ENCODE data around the gene MAD1L1. TPM values are rescaled to one million over a fixed set of nuclear protein-coding genes. Genes with fewer than 3 reads are reported as not detected.

MAD1L1 gene
- polyA plus RNA-seq, 4 donors = 22.6 to 26.9 (median 24.6) TPM

DNA sequence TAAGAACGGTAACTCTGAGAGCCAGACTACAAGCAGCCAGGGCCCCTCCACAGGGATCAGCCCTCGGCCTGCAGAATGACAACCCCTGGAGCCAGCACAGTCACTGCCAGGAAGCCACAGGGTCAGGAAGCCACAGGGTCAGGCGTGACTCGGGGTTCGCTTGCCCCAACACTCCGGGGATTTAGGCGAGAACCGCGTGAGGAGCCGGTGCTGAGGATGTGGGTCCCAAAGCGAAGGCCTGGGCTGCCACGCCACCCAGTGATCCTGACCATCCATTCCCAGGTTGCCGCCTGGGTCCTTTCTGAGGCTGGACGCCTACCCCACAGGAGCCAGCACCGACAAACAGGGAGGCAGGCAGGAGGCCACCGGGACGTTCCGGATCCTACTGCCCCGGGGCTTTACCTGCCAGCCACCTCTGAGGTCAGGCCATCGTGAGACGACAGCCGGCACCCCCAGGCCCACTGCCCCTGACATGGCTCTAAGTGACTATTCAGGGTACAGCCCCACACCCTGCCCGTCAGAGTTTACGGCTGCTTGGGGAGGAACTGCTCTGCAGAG lies 334.0 kb downstream of the MAD1L1 start:
- no peak for DNase-seq (ENCODE audit: low read depth in 4 of 4, low spot score in 3 of 4)

DNA sequence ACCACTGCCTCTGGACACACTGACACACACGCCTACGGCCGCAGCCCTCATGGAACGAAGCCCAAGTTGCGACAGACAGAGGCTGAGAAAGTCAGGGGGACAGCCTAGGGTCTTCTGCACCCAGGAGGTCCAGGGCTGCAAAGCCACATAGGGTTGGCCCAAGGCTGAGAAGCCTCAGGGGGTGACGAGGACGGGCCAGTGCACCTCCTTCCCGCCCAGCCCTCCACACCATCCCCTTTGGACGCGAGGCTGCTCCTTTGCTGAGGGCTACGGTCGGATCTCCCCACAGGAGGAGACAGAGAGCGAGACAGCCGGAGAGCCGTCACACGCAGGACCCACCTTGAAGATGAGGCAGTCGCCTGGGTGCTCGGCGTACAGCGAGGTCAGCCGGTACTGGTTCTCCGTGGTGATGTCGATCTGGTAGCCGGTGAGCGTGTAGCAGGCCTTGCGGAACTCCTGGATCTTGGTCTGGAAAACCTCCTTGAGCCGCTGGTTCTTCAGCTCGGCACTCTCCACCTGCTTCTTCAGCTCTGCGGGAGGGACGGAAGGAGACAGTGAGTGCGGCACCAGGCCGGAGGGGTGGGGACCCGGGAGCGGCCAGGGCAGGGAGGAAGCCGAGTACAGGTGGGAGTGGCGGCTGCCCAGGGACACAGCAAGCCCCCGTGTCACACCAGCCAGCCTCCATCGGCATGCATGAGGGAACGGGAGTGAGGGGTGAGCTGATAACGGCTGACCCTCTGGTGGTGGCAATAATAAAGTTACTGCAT lies 334.7 kb downstream of the MAD1L1 start:
- DNase-seq (ENCODE audit: low read depth in 4 of 4, low spot score in 3 of 4) = no peak

DNA sequence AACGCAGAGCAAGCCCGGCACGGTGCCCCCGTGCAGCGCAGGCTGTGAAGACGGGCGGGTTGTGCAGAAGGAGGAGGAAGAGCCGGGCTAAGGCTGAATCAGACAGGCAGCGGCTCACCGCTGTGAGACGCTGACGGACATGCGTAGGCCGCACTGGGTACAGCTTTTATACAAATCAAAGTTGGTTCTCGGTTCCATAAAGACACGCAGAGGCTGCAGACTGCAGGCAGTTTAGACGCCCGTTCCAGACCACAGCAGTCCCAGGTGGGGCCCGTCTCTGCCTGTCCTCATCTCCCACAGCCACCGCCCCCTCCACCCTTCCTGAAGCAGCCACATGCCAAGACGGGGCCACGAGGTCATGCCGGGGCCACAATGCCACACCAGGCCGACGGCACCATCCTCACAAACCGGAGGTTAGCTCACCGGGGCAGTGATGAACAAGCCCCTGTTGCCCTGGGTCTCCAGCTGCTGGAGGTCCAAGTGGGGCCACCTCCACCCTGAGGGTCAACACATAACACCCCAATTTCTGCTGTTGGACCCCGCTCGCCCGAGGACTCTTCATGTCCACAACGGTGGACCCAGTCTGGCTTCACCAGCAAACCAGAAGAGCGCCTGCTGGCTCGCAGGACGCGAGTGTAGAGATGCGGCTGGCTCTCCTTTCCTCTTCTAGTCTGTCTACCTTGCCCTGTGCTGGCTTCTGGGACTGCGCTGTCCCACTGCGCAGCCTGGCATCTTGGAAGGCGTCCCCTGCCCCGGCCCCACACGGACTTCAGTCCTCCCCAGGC lies 335.5 kb downstream of the MAD1L1 start:
- DNase-seq (ENCODE audit: low read depth in 4 of 4, low spot score in 3 of 4) = no peak

DNA sequence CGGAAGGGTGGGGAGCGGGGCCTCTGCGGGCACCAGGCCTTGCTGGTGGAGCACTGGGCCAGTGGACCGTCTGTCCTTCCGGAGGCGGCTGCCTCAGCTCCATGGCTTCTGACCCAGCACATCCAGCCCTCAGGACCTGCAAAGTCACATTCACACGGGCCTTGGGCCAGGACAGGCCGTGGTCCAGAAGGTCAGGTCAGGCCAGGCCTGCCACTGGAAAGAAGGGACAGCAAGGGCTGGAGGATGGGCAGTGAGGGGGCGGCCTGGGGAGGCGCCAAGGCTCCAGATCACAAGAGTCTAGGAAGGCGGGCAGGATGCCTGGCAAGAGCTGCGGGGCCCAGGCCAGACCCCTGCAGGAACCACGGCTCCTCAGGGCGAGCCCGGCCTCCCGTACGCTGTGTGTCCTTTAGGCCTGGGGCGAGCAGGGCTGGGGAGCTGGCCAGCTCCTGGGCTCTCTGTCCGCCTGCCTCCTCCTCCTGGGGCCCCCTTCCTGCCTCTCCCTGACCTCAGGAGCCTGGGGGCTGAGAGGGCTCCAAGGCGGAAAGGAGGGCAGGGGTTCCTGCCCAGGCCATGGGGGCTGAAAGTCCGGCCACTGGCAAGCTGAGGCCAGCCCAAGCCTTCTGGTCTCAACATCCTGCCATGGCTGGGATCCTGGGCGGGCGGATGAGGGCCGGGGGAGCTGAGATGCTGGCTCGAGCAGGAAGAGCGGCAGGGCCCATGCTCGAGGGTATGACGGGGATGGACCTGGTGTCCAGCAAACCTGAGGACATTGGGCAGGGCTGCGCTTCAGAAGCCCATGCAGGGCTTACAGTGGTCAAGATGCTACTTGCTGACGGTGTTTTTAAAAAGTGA lies 336.9 kb downstream of the MAD1L1 start:
- DNase-seq (ENCODE audit: low read depth in 4 of 4, low spot score in 3 of 4) = no peak

DNA sequence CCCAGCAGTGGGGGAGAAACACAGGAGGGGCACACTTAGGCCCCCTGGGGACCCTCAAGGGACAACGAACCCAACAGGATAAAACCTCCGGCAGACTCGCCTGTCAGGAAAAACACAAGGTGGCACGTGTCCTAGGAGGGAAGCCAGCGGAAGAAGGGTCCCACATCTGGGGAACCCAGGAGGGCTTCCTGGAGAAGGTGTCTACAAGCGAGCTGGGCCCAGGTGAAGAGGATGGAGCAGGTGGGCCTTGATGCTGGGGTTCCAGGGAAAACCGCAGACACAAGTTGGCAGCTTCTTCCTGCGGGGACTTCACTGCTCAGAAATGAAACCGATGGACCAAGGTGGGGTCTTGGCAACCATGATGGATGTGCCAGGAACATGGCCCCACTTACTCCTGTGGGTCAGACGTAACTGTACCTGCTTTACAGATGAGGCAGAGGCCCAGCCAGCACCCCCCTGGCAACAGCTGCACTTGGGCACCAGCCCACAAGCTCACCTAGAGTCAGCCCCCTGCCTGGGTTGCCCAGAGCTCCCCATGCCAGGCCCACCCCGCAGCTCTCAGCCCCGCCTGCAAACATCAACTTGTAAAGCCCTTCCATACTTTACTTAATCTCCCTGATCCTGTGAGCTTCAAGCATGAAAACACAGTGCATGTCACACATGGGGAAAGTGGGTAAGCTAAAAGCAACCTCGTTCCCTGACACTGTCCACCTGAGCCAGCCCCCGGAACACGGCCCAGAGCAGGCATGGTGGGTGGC lies 337.7 kb downstream of the MAD1L1 start:
- no peak for DNase-seq (ENCODE audit: low read depth in 4 of 4, low spot score in 3 of 4)

DNA sequence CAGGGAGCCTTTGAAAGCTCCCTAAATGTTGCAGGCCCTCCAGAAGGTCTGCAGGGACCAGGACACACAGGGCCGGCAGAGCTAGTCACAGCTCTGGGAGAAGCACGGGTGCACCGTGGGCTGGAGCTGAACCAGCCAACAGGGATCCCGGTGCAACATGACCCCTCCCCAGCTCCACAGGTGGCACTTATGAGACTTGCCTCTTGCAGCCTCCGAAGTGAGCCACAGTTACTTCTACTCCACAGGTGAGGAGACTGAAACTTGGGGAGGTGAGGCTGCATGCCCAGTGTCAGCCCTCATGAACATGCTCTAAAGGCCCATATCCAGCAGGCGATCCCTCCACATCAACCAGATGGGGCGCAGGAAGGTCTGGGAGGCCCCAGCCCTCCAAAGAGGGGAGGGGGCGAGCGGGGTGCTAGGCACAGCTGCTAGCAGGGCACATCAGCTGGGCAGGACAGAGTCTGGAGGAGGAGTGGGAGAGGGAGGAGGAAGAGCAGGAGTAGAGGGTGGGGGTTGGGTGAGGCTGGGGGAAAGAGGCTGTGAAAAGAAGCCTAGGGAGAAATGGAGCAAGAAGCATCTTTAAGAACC lies 338.3 kb downstream of the MAD1L1 start:
- DNase-seq (ENCODE audit: low read depth in 4 of 4, low spot score in 3 of 4) = no peak

DNA sequence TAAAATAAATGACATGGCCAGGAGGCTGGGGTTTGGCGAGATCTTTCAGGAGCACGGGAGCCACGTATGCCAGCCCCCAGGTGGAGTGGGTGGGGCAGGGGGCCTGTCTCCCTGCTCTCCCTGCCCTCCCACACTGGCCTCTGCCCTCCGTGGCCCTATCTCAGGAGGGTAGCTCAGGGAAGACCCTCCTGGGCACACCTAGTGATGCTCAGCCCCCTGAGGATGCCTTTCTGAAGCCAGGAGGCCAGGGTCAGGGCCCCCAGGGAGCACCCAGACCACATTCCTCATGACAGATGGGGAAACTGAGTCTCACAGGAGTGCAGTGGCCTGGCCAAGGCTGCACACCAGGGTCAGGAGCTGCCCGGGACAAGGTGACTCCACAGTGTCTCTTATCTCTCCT lies 339.3 kb downstream of the MAD1L1 start:
- no peak for DNase-seq (ENCODE audit: low read depth in 4 of 4, low spot score in 3 of 4)

DNA sequence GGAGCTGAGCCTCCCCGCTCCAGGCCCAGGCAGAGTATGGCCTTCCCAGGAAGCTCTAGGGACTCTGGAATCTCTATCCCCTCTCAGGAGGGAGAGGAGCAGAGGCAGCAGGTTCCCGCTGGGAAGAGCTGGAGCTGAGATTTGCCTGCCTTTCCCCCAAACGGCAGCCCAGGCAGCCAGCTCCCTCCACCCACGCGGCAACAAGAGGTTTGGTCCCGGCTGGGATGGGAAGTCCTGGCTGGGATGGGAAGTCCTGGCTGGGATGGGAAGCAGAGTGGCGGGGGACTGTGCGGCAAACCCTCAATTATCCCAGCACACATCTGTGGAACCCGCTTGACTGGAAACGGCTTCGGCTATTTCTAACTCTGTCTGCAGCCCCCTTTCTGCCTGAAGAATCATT lies 339.7 kb downstream of the MAD1L1 start:
- no peak for DNase-seq (ENCODE audit: low read depth in 4 of 4, low spot score in 3 of 4)

DNA sequence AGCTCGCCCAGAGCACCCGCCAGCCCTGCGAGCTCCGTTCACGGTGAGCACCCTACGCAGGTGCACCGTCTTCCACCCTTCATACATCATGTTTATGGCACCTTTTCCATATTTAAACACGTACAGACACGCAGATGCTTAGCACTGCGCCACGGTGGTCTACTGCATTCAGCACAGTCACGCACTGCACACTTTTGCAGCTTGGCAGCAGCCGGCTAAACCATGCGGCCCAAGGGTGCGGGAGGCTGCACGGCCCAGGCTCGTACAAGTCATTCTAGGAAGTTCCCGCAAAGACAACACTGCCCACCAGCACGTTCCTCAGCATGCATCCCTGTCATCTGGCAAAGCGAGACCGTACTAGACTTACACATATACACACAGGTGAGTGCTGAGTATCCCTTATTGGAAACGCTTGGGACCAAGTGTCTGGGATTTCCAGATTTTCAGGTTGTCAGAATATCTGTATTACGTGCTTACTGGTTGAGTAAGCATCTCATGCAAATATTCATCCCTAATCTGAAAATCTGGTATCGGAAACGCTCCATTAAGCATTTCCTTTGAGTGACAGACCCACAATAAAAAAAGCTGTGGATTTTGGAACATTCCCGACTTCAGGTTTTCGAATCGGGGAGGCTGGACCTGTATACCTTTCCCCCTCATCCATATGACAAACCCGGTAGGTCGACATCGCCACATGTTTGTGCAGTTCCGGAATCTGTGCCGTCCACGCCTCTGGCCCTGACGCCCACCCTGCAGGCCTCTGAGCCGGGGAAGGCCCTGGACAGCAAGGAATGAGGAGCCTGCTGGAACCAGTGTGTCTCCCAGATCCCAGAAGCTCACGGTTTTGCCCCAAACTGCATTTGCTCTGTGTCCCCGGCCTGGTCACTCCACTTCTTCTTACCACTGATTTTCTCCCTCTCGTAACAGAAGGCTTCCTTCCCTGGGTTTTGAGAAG lies 340.5 kb downstream of the MAD1L1 start:
- no peak for DNase-seq (ENCODE audit: low read depth in 4 of 4, low spot score in 3 of 4)

DNA sequence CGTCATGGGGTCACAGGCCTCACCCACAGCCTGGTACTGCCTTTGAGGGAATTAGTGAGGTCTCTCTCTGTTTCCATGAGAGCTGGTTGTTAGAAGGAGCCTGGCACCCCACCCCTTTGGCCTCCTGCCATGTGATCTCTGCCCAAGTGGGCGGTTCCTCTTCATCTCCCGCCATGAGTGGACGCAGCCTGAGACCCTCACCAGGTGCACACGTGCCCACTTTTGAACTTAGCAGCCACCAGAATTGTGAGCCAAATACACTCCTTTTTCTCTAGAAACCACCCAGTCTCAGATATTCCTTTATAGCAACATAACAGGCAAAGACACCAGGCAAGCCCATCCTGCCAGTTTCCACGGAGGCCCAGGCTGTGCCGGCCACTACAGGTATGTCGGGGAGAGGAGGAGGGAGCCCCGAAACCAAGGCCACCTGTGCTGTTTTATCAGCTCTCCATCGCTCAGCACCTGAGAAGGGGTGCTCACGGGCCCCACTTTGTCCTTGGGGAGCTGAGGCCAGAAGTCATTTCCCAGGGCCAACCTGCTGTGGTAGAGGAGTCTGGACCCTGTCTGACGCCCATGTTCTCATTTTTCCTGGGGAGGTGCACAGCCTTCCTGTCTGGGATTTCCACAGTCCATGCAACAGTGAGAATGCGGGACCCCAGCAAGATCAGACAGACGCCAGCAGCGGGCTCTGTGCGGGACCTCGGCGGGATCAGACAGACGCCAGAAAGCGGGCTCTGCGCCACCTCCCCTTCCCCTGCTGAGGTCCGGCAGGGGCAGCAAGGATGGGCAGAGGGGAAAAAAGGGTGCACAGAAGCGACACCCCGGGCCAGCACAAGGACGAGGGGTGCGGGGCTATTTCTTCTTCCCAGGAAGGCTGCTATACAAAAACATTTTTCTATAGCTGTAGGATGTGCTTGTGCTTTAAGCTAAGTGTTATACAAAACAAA lies 342.2 kb downstream of the MAD1L1 start:
- DNase-seq (ENCODE audit: low read depth in 4 of 4, low spot score in 3 of 4) = no peak

DNA sequence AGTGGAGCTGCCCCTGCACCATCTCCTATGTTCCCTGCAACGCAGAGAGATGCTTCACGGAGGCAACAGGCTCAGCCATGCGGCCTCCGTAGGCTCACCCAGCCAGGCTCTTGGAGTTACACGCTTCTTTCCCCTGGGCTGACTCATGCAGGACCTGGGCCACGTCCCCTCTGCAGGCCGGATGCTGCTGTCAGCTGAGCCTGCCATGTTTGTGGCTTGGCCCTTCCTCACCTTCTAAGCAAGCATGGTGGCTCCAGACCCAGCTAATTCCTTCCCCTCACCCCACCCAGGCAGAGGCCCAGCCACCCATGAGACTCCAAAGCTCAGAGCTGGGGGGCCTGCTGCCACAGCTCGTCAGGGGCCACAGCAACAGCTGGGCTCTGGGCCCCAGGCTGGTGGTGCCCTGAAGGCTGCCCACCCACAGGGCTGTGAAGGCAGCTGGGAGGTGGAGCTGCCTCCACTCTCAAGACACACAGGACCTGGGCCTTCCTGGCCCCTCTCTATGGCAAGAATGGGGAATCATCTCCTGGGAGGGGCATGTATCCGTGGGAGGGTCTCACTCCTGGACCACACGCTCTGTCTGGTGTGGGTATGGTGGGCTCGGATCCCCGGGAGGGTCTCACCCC lies 343.1 kb downstream of the MAD1L1 start:
- no peak for DNase-seq (ENCODE audit: low read depth in 4 of 4, low spot score in 3 of 4)

DNA sequence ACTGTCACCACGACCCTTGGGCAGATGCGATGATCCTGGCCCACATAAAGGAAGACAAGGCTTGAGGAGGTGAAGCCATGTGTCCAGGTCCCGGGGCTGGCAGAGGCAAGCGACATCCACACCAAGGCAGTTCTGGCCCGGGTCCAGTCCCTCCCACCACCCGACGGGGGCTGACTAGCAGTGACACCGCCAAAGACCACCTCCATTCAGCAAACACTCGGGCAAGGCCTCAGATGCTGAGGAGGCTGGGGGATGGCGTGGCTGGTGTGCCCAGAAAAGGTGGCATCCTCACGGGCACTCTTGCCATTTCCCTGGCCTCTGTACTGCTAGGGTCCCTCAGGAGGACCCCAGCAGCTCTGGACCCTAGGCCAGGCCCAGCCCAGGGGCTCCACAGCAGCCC lies 343.7 kb downstream of the MAD1L1 start:
- DNase-seq (ENCODE audit: low read depth in 4 of 4, low spot score in 3 of 4) = no peak

DNA sequence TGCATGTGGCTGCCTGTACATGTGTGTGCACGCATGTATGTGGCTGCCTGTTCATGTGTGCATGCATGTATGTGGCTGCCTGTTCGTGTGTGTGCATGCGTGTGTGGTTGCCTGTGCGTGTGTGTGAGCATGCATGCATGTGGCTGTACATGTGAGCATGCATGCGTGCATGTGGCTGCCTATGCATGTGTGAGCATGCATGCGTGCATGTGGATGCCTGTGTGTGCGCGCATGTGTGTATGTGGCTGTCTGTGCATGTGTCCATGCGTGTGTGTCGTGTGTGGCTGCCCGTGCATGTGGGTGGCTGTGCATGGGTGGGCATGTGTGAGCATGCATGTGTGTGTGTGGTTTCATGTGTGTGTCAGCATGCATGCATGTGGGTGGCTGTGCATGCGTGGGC lies 344.3 kb downstream of the MAD1L1 start:
- no peak for DNase-seq (ENCODE audit: low read depth in 4 of 4, low spot score in 3 of 4)

DNA sequence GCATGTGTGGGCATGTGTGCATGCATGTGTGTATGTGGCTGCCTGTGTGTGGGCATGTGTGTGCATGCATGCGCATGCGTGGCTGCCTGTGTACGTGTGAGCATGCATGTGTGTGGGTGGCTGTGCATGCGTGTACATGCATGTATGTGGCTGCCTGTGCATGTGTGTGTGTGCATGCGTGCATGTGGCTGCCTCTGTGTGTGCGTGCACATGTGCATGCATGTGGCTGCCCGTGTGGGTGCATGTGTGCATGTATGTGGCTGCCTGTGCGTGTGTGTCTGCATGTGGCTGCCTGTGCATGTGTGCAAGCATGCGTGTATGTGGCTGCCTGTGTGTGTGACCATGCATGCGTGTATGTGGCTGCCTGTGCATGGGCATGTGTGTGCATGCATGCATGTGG lies 345.5 kb downstream of the MAD1L1 start:
- no peak for DNase-seq (ENCODE audit: low read depth in 4 of 4, low spot score in 3 of 4)

DNA sequence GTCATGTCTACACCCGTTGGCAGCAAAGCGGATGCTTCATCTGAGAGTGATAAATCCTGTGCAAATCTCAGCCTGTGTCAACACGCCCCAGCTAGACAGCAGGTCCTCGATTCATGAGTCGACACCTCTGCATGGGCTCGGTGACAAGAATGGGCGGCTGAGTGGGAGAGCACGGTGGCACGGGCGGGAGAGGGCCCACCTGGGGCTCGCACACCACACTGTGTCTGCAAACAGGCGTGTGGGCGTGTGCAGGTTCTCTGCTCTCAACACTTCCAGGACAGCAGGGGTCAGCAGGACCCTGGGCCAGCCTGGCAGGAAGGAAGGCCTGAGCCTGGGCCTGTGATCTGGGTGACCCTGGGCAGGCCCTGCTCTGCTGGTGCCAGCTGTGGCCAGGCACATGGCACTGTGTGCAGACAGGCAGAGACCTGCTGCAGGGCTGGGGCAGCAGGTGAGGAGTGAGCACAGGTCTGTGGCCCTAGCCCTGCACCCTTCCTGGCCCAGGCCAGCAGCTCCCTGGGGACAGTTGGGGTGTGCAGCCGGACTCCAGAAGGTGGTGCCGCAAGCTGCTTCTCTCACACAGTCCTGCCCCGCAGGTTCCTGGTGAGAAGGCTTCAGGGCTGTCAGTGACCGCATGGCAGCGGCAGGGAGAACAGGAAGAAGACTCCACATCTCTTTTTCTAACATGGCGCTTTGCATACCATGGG lies 346.2 kb downstream of the MAD1L1 start:
- no peak for DNase-seq (ENCODE audit: low read depth in 4 of 4, low spot score in 3 of 4)

DNA sequence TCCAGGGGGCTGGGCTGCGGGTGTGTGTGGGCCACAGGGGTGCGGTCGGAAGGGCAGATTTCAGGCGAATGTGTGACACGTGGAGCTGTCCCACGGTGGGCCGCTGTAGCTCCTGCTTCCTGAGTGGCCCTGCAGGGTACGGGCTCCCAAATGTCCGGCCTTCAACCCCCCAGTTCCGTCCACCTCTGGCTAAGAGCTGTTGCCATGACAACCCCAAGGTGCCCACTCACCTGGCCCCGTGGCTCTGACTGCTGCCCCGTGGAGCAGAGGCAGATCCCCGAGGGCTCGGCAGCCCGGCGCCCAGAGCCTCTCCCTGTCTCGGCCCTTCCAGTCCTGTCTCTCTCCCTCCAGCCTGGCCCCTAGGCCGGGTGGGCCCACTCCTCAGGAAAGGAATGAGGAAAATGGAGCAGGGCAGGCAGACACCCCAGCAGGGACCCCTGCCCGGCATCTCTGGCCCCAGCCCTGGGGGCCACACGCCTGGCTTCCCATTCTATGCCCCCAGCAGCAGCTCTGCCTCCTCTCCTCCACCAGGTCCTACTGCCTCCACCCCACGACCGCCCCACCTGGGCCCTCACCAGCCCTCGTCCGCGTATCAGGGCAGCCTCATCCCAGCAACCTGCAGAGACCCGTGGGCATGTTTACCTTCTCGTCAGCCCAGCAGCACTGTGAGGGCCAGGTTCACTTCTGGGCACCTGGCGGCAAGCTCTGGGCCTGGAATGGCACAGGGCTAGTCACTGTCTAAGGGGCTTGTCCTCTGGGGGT lies 347.1 kb downstream of the MAD1L1 start:
- no peak for DNase-seq (ENCODE audit: low read depth in 4 of 4, low spot score in 3 of 4)
